ENCODE data around the gene GGACT. TPM values are rescaled to one million over a fixed set of nuclear protein-coding genes. Genes with fewer than 3 reads are reported as not detected.

The GGACT gene
- total RNA-seq, 1 experiment from 2014 or later, result 1.8 TPM

DNA sequence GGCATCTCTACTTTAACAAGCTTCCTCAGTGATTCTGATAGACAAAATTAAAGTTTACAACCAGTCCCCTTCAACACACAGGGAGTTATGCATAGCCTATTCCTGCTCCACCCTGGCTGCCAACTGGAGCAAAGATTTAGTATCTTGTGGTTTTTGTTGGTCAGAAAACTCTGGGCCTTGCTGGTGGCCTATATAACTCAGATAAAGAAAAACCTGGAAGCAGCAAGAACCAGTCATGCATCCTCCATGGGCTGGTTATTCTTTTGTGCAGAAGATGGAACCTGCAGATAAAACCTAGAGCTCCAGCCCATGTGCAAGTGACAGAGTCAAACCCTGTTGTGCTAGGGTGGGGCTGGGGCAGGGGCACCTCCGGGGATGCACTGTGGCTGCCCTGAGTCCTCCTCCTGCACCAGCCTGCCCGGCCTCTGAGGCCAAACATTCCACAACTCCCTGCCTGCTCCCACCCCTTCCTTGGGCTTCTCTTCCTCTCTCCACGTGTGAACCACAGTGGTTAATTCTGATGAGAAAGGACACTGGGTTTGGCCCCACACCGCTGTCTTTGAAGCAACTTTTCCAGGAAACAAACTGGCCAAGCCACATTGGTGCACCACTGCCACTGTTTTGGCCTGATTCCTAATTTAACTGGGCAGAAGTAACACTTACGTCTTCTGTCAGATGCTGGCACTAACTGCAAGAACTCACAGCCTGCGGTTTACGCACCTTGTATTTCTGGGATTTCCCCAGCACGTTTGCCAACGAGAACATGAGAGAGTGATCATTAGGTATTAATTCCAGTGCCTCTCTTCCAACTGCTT, 23.3 kb upstream of the GGACT start:
- H3K9me3 ChIP-seq (replicated peaks), result no peaks in the 10 kb centered on the region
- H3K27ac ChIP-seq, result no peak overlapping the region
- peaks cover 19% of the 10 kb centered on the region for H3K4me1 ChIP-seq (replicated peaks)
- no peaks in the 10 kb centered on the region for H3K36me3 ChIP-seq
- no peak for DNase-seq (ENCODE audit: low read depth in 1 of 2, low spot score in 2 of 2)
- no peak overlapping the region for H3K4me3 ChIP-seq
- H3K27me3 ChIP-seq (replicated peaks), result no peaks in the 10 kb centered on the region

DNA sequence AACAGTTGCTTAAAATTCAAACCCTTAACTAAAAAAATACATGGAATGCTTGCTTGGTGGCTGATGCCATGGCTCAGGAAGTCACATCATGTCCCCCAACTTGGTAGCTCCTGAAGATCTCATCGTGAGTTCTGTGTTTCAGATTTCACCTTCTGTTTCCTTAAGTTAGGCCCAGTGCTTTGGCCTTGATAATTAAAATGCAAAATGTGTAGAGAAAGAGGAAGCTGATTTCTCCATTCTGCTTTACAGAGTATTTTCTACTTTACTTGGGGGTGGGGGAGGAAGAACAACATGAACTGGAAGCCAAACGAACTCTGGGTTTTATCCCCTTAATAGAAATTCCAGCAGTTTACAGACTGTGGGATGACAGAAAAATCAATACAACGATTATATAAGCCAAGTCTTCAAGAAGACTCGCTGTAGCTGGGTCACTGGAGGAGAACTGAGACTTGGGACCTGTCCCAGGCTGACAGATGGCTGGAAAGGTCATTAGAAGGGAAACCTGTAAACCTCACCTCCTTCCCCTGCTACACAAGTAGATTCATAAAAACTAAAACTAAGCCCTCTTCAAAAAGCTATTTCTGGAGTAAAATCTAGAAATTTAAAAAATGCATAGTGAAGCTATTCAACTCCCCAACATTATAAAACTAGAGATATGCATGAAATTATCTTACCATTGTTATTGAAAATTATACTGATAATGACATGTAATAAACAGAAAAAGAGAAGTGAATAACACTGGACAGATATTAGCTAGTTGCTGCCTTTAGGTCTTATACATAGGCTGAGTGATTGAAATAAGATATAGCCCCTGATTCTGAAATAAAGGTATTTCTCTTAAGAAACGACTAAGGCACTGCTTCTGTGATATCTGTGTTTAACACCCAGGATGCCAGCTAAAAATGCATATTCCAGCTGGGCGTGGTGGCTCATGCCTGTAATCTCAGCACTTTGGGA, 22.1 kb upstream of the GGACT start:
- H3K9me3 ChIP-seq (replicated peaks), result no peaks in the 10 kb centered on the region
- no peaks in the 10 kb centered on the region for H3K27me3 ChIP-seq (replicated peaks)
- no peak for DNase-seq (ENCODE audit: low read depth in 1 of 2, low spot score in 2 of 2)
- no peak overlapping the region for H3K27ac ChIP-seq
- 0 out of 2 replicates have a peak, but pooled peaks cover 2% of the 10 kb centered on the region for H3K36me3 ChIP-seq
- H3K4me1 ChIP-seq (replicated peaks), result peaks cover 19% of the 10 kb centered on the region
- H3K4me3 ChIP-seq, result no peak overlapping the region

DNA sequence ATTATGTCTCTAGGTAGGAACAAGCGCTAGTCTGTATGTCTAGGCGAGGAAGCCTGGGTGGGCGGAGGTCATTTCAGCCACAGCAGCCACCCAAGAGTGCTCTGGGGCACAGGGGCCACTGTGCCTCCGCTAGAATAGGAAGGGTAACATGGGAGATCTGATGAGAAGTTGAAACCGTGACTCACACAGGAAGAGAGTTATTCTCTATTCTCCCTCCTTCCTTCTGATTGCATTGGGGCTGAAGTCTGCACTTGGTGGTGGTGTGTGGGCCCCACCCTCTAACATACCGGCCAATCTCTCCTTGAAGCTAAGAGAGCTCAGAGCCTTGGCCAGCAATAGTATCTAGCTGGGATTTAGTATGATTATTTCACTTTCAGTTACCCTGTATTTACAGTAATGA, 20.3 kb upstream of the GGACT start:
- 0 out of 2 replicates have a peak, but pooled peaks cover 2% of the 10 kb centered on the region for H3K36me3 ChIP-seq
- DNase-seq (ENCODE audit: low read depth in 1 of 2, low spot score in 2 of 2), result peak; percentile 73 to 80
- no peak overlapping the region for H3K4me3 ChIP-seq
- H3K27ac ChIP-seq, result peak overlapping the region; percentile 76
- H3K27me3 ChIP-seq (replicated peaks), result no peaks in the 10 kb centered on the region
- no peaks in the 10 kb centered on the region for H3K9me3 ChIP-seq (replicated peaks)
- H3K4me1 ChIP-seq (replicated peaks), result peaks cover 19% of the 10 kb centered on the region

DNA sequence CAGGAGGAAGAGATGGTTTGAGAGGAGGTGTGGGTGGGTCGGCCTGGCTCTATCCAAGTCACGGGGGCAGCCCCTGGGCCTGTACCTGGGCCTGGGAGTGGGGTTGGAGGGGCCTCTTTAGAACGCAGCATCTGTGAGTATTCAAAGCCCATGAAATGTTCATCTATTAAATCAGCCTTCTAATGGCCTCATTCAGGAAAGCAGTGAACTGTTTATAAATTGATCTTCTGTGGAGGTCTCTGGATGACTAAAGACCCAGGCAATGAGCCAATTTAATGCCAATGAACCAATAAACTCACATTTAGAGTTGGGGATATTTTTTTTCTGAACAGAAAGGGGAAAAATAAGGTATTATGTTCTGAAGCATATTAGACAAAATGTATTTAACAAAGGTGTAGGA, 19.9 kb upstream of the GGACT start:
- DNase-seq (ENCODE audit: low read depth in 1 of 2, low spot score in 2 of 2), result no peak
- Histone ChIP-seq H3K27me3 (replicated peaks) (no peaks in the 10 kb centered on the region), H3K9me3 (replicated peaks) (no peaks in the 10 kb centered on the region)

DNA sequence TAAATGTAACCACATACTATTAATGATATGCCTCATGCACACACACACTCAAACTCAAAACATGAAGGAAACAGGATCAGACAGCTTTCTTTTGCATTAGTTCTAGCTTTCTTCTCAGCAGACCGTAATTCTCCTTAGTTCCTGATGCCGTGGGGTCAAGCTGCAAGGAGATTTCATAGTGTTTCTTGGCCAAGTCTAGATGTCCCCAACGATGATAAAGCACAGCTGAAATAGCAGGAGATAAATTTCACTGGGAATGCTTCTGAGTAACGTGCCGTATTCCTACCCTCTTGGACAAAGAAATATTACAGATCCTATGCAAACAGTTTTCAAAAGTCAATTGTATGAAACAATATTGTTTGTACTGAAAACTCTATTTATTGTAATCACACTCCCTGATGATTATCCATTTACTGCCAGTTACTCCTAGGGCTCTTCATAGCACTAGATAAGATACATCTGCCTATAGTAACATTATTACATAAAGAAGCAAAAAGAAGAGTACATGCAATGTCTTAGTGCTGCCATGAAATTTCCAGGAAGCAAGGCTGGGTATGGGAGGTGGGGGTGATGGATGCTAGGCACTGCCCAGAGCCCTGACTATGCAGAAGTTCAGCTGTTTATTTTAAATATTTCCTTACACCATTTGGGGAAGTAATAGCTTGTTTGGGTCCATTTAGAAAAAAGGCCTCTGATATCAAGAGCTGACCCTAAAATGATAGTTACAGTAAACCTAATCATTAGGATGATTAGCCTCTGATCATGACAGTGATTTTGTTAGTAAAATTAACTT, 16.5 kb upstream of the GGACT start:
- 0 out of 2 replicates have a peak, but pooled peaks cover 2% of the 10 kb centered on the region for H3K36me3 ChIP-seq

More for the DNA sequence above, 19.9 kb upstream of the GGACT start:
- peak overlapping the region; percentile 76 for H3K27ac ChIP-seq
- no peak overlapping the region for H3K4me3 ChIP-seq
- peaks cover 19% of the 10 kb centered on the region for H3K4me1 ChIP-seq (replicated peaks)
- H3K36me3 ChIP-seq, result 0 out of 2 replicates have a peak, but pooled peaks cover 2% of the 10 kb centered on the region

DNA sequence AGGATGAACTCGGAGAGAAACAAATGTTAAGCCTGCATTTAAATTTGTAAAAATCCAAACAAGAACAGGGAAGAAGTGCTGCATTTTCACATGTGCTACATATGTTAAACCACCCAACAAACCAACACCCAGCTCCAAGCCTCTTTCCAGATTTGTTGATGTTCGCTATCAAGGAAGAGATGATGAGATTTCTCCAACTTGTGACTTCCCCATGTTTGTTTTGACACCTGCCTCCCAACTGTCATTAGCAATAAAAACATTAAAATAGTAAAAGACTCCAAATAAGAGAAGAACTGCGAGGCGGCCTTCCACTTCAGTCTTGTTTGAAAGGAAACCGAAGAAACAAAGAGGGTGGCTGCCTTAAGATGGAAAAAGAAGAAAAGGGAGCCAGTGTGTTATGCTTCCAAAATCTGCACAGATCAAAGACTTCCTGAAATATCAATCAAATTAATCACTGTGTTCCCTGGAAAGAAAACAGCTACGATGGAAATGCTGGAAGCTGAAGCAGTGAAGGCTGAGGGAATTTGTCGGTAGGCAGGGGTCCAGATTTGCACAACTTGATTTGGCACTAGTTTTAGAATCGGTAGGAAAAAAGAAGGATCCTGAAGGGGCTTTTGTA, 14.0 kb upstream of the GGACT start:
- Histone ChIP-seq H3K4me1 (replicated peaks) (peaks cover under 1% of the 10 kb centered on the region; the same call in 1 of the 2 replicates), H3K27ac (no peak overlapping the region), H3K27me3 (replicated peaks) (no peaks in the 10 kb centered on the region), H3K4me3 (no peak overlapping the region), H3K36me3 (0 out of 2 replicates have a peak, but pooled peaks cover 2% of the 10 kb centered on the region), H3K9me3 (replicated peaks) (no peaks in the 10 kb centered on the region)
- no peak for DNase-seq (ENCODE audit: low read depth in 1 of 2, low spot score in 2 of 2)

More for the DNA sequence above, 16.5 kb upstream of the GGACT start:
- H3K9me3 ChIP-seq (replicated peaks), result no peaks in the 10 kb centered on the region
- no peaks in the 10 kb centered on the region for H3K27me3 ChIP-seq (replicated peaks)
- no peak overlapping the region for H3K27ac ChIP-seq
- peaks cover 19% of the 10 kb centered on the region for H3K4me1 ChIP-seq (replicated peaks)
- DNase-seq (ENCODE audit: low read depth in 1 of 2, low spot score in 2 of 2), result no peak
- no peak overlapping the region for H3K4me3 ChIP-seq

DNA sequence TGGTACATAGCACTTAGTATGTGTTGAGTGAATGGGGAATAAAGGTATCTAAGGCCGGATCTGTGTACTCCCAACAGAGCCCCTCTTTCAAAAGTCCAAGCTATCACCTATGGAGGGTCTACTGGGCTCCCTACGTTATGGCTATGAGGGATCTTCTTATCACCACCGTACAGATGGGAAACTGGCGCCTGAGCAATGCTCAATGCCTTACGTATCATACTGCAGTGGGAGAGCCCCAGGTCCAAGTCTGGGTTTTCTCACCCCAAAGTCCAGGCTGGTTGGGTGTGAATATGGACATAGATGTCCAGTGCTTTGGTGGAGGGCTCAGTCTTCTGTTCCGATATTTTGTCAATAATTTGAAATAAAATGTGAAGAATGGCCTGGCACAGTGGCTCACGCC, 13.1 kb upstream of the GGACT start:
- Histone ChIP-seq H3K9me3 (replicated peaks) (no peaks in the 10 kb centered on the region), H3K27me3 (replicated peaks) (no peaks in the 10 kb centered on the region), H3K4me1 (replicated peaks) (no peaks in the 10 kb centered on the region), H3K27ac (no peak overlapping the region), H3K4me3 (no peak overlapping the region), H3K36me3 (0 out of 2 replicates have a peak, but pooled peaks cover 2% of the 10 kb centered on the region)
- DNase-seq (ENCODE audit: low read depth in 1 of 2, low spot score in 2 of 2), result no peak

DNA sequence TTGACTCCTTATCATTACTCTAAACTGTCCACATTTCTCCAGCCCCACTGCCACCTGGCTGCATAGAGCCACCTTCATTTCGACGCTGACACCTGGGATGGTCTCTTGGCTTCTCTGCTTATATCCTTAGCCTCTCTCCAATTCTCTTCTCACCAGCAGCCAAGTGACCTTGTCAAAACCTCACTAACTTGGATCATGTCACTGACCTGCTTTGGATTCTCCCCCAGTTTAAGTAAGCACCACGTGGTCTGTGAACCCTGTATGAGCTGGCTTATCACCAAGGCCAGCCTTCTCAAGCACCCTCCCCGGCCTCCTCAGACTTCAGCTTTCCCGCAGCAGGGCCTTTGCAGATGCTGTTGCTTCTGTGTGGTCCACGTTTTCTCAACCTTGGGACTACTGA, 12.3 kb upstream of the GGACT start:
- DNase-seq (ENCODE audit: low read depth in 1 of 2, low spot score in 2 of 2), result no peak
- no peak overlapping the region for H3K27ac ChIP-seq
- H3K27me3 ChIP-seq (replicated peaks), result no peaks in the 10 kb centered on the region
- H3K4me1 ChIP-seq (replicated peaks), result no peaks in the 10 kb centered on the region
- no peaks in the 10 kb centered on the region for H3K9me3 ChIP-seq (replicated peaks)
- H3K4me3 ChIP-seq, result no peak overlapping the region
- H3K36me3 ChIP-seq, result 0 out of 2 replicates have a peak, but pooled peaks cover 2% of the 10 kb centered on the region

DNA sequence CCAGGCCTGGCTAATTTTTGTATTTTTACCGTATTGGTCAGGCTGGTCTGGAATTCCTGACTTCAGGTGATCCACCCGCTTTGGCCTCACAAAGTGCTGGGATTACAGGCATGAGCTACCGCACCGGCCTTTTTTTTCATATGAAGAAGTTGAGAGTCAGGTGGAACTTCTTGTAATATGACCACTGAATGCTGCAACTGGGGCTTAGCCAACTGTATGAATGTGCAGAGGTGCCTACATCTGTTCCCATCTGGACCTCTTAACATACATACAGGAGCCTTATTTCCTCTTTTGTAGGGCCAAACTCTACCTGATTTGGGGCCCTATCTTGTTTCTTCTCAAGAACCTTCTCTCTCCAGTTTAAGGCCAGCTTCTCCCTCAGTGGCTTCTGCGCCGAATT, 11.9 kb upstream of the GGACT start:
- H3K4me1 ChIP-seq (replicated peaks), result no peaks in the 10 kb centered on the region
- H3K9me3 ChIP-seq (replicated peaks), result no peaks in the 10 kb centered on the region
- no peaks in the 10 kb centered on the region for H3K36me3 ChIP-seq

DNA sequence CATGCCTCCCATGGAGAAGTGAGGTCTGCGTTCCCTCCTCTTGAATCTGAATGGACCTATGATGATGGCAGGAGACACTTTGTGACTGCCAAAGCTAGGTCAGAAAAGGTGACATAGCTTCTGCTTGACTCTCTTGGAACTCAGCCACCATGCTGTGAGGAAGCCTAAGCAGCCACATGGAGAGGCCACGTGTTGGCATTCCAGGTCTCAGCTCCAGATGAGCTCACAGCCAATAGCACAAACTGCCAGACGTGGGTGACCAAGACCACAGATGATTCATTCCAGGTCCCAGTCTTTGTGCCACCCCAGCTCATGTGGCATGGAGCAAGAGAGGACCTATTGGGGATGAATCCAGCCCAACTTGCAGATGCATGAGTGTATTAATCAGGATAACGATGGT, 8.7 kb upstream of the GGACT start:
- no peaks in the 10 kb centered on the region for H3K4me1 ChIP-seq (replicated peaks)
- H3K27me3 ChIP-seq (replicated peaks), result no peaks in the 10 kb centered on the region
- no peaks in the 10 kb centered on the region for H3K9me3 ChIP-seq (replicated peaks)
- DNase-seq (ENCODE audit: low read depth in 1 of 2, low spot score in 2 of 2), result no peak
- H3K27ac ChIP-seq, result no peak overlapping the region
- H3K4me3 ChIP-seq, result no peak overlapping the region
- no peaks in the 10 kb centered on the region for H3K36me3 ChIP-seq

More for the DNA sequence above, 11.9 kb upstream of the GGACT start:
- no peaks in the 10 kb centered on the region for H3K27me3 ChIP-seq (replicated peaks)
- no peak overlapping the region for H3K4me3 ChIP-seq
- no peak for DNase-seq (ENCODE audit: low read depth in 1 of 2, low spot score in 2 of 2)
- no peak overlapping the region for H3K27ac ChIP-seq

DNA sequence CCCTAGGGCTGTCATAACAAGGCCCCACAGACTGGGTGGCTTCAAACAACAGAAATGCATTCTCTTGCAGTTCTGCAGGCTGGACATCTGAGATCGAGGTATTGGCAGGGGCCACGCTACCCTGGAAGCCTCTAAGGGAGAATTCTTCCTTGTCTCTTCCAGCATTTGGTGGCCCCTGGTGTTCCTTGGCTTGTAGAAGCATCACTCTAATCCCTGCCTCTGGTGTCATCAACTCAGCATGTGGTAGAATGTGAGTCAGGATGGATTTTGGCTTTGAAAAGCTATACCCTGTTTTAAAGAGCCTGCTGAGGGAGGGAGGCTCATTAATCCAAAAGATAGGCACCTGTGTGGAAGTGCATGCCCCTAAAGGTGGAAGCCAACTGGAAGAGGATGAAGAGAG, 7.9 kb upstream of the GGACT start:
- Histone ChIP-seq H3K4me3 (no peak overlapping the region), H3K4me1 (replicated peaks) (no peaks in the 10 kb centered on the region), H3K27me3 (replicated peaks) (no peaks in the 10 kb centered on the region), H3K36me3 (no peaks in the 10 kb centered on the region), H3K27ac (no peak overlapping the region), H3K9me3 (replicated peaks) (no peaks in the 10 kb centered on the region)
- DNase-seq (ENCODE audit: low read depth in 1 of 2, low spot score in 2 of 2), result no peak

DNA sequence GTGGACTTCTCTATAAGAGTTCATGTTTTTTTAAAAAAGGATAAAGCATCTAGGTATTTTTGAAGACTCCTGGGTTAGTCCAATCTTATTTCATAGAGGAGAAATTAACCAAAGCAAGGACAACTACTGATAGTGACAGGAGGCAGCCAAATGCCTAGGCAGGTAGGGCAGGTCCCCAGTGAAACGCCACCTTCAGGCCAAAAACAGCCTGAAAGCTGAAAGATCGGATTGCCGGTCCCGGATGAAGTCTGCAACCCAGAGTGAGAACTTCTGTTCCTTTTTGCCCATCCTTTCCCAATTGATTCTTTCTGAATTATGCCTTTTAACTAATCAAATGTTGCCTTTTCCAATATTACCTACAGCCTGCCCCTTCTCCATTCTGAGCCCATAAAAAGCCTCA, 6.1 kb upstream of the GGACT start:
- H3K36me3 ChIP-seq, result no peaks in the 10 kb centered on the region

DNA sequence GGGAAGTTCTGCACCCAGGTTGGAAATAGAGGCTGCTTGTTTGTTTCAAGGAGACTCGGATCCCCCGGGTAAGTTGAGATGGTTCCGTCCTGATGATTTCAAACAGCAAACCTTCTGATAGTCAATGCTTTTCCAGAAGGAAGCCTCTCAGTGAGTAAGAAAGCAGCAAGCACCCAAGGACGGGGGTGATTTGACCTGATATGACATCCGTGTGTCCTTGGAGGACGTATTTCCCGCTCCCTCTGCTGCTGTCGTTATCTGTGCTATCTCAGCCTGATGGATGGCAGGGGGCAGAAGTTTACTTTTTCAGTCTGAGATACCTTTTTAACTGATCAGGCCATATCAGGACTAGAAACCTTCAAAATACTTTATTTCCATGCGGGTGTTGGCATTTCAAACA, 5.7 kb upstream of the GGACT start:
- H3K4me3 ChIP-seq, result no peak overlapping the region
- no peaks in the 10 kb centered on the region for H3K36me3 ChIP-seq
- no peaks in the 10 kb centered on the region for H3K9me3 ChIP-seq (replicated peaks)
- peaks cover 2% of the 10 kb centered on the region for H3K4me1 ChIP-seq (replicated peaks)
- no peak for DNase-seq (ENCODE audit: low read depth in 1 of 2, low spot score in 2 of 2)
- no peaks in the 10 kb centered on the region for H3K27me3 ChIP-seq (replicated peaks)
- no peak overlapping the region for H3K27ac ChIP-seq

More for the DNA sequence above, 6.1 kb upstream of the GGACT start:
- no peak overlapping the region for H3K27ac ChIP-seq
- H3K4me3 ChIP-seq, result no peak overlapping the region
- H3K27me3 ChIP-seq (replicated peaks), result no peaks in the 10 kb centered on the region
- no peak for DNase-seq (ENCODE audit: low read depth in 1 of 2, low spot score in 2 of 2)
- H3K4me1 ChIP-seq (replicated peaks), result no peaks in the 10 kb centered on the region
- H3K9me3 ChIP-seq (replicated peaks), result no peaks in the 10 kb centered on the region
